CMK (cell line): ENCODE results near the gene SLC44A3.

Source experiments
- DNase-seq: peaks from one replicate; pipeline ENCODE4 v3.0.0-alpha.2; 2010; ENCODE audit warnings: low read depth

SLC44A3 gene

DNA sequence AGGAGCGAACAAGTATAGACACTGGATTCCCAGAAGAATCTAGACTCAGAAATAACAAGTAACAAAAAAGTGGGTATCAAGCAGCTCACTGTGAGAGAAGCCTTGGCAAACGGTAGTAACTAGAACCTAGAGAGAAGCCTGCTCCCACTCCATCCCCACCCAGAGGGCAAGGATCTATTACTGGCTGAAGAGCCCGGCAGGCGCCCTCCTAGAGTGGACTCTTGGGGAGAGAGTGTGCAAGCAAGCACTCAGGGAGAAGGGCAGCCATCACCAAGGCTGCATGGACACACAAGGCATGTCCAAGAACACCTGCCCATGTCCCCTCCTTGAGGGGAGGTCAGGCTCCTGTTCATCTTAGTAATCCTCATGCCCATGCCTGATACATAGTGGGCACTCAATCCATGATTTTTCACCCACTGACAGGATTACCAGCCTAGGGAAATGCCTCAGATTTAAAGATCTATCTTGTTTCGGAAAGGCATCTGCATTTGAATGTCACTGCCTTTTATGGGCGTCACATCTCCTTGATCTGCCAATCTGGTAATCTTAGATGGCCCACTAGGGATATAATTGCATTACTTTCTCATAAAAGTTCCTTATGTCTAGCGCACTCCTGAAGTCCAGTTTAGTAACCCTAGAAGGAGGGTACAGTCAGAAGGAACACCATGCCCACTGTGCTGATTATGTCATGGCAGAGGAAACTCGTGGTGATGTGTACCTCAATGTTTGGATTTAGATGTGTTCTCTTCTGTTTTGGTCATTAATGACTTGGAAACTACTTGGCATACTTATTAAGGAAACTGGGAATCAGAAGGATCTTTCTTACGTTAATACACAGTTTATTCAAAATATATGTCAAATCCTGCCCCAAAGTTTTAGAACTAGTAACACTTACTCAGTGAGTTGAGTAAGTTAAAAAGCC, 92.4 kb downstream of the SLC44A3 start:
- no peak for DNase-seq

DNA sequence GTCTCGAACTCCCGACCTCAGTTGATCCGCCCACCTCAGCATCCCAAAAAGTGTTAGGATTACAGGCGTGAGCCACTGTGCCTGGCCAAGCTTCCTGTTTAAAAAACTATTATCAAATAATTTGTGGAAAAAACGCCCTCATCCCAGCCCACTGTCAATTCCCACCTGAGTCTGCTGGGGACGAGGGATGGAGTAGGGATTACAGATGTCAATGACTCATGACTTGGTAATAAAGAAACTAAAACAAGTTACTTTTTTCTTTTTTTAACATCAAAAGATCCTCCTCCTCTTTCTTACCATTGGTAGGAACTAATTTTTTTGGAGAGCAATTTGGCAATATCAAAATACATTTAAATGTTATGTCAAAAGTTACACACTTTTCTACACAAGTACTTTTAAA, 97.1 kb downstream of the SLC44A3 start:
- DNase-seq = no peak

DNA sequence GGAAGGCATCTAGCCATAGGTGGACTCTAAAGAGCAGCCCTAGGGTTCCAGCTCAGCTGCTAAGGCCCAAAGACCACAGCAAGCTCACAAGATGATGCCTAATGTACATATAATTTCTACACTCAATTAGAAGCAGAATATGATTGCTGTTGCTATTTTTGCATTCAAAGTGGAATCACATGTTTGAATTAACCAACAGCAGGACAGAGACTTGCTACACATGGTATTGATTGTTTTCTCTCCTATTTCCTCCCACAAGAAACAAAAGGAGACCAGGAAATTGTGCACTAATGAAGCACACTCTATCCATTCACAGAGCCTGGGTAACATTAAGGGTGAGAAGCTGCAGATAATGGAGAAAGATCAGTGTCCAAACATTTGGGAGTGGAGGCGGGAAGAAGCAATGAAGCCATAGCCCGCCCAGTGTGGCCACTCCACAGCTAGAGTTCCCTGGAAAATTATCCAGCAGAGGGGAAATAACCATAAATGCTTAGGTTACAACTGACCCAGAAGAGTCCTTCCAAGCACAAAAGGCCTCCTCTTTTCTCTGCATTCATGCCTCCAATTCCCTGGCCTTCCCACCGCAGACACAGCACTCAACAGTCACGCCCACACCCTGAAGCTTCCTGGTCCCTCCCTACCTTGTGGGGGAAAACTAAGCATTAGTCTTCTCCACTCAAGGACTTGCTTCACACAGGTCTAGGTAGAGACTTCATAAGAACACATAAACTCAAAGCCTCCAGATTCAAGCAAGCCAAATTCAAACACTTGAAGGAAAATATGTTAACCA, 99.3 kb downstream of the SLC44A3 start:
- DNase-seq = no peak

DNA sequence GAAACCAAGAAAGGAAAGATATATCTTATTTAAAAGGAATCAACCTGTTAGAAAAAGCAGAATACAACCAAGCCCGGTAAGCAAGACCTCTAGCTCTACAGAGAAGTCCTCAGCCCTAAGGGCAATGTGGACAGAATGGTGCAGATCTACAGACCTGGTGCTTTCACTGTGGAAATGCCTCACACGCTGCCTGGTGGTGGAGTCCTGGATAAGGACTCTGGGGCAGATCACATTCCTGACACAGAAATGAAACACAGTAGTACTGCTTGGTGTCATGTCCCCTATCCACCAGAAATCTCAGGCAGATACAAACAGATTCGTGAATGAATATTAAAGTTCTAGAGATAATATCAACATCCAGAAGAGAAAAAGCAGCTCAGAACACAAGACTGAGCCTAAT, 99.9 kb downstream of the SLC44A3 start:
- DNase-seq = no peak

DNA sequence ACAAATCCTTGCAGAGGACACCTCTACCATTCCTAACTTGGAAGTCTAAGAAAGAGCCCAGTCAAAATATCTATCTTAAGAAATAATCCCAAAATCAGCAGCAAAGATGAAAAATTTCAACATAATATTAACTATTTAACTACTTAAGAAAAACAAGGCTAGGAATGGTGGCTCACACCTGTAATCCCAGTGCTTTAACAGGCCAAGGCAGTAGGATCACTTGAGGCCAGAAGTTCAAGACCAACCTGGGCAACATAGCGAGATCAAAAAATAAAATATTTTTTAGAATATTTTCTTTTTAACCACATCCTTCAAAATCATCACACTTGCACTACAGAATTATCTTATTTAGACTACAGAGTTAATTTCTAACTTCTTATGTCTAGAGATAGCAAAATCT, 101.8 kb downstream of the SLC44A3 start:
- no peak for DNase-seq

DNA sequence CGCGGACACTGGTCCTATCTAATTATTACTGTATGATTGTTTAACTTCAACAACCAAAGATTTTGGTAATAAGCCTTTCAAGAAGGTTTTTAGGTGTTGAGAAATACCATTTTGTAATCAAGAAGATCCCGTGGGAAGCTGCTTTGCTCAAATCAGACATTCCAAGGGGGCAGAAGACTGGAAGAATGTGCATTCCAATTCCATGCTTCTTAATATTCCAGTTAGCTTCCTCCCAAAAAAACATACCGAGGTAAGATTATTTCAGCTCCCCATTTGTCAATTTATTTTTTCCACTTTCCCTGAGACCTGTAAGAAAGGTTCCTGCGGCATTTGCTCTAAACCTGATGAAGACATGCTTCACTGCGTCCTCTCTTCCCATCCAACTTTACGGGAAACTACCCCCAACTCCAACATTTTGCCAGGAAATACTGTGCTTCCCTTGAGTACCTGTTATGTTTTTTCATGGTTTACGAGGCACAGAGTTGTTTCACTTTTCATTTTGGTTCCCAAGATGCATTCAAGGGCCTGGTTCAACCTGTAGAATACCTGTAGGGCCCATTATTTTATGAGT, 102.7 kb downstream of the SLC44A3 start:
- DNase-seq = no peak

DNA sequence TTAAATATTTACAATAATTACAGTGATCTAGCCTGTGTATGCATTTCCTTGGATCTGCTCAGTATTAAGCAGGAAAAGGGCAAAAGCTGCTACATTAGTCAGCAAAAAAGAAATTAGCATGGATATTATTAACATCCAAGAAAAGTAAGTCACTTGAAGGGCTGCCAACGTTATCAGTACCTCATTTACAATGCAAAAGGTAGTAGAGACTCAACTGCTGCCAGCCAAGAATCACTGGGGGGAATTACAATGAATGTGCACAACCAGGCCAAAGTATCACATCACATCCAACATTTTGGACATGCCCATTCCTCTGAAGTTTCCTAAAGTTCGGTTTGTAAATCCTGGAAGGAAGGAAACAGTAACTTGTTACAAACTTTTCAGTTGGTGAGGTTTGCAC, 104.8 kb downstream of the SLC44A3 start:
- DNase-seq = no peak

DNA sequence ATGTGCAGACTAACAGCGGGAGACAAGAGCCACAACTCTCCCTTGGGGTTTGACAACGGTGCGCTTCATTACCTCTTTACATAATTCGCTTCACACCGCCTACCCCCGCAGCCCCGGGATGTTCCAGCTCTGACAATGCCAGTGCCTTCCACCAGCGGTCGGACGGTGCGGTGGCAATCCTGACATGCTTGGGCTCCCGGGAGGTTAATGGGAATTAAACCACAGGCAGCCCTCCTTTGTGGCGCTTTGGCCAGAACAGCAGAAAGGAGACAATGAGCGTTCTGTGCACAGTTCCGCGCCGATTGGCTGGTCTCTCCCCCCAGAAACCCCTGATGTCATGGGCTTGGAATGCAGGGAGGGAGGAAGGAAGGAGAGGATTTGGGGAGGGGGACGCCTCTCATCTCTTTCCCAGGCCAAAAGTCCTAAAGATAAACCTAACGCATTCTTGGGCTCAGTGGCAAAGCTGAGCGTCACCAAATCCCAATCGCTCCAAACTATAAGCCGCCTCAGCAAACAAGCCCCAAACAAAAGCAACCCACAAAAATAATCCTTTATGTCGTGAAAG, 105.5 kb downstream of the SLC44A3 start:
- DNase-seq = no peak

DNA sequence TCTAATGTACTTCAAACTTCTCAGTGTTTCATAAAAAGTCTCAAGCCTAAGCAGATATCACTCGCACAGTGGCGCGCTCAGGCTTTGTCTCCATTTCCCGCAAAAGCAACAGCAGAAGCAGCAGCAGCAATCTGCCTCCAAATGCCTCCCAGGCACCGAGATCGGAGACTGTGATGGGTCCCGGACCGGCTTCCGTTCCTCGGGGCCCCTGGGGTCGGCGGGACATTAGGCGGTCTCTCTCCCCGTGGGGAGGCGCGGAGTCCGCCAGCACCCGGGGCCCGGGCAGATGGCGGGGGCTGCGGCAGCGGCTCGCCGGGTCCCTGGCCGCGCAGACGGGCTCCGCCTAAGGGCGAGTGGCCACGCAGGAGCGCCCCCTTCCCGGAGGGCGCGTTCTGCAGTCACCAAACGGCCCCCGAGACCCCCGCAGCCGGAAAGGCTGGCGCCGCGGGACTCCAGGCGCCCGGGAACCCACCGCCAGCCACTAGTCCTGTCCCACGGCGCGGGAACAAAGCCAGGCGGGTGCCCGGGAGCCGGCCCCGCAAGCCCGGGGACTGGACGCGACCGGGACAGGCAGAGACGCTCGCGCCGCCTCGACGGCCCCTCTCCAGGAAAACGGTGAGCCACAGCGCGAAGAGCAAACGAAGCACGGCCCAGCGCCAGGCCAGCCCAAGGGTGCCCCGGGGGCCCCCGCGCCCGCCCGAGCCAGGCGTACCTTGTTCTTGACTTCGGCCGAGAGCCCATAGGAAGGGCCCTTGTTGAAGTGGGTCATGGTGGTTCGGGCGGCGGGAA, 106.2 kb downstream of the SLC44A3 start:
- DNase-seq = no peak

DNA sequence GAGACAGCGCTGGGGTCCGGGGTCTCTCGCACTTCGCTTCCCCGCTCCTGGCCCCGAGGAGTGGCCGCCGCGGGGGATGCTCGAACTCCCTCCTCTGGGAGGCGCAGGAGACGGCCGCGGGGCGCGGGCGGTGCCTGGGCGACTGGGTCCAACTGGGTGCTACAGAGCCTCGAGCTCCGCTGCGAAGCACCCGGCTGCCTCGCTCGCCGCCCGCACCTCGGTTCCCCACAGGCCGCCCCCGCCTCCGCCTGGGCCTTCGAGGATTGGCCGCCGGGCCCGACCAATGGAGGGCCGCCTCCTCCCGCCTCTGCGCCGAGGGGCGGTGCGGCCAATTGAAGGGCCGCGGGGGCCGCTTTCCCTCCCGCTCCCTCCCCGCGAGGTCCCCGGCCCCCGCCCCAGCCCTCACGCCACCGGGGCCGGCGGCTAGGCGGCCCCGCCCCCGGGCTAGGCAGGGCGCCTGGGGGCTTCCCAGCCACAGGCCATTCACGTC, 106.8 kb downstream of the SLC44A3 start, which contains the start of gene CNN3:
CNN3 (minus strand) TSS at position 196 of the 490 bp plus-strand sequence. CDS start 216 bp downstream, outside the sequence.
- no peak for DNase-seq

DNA sequence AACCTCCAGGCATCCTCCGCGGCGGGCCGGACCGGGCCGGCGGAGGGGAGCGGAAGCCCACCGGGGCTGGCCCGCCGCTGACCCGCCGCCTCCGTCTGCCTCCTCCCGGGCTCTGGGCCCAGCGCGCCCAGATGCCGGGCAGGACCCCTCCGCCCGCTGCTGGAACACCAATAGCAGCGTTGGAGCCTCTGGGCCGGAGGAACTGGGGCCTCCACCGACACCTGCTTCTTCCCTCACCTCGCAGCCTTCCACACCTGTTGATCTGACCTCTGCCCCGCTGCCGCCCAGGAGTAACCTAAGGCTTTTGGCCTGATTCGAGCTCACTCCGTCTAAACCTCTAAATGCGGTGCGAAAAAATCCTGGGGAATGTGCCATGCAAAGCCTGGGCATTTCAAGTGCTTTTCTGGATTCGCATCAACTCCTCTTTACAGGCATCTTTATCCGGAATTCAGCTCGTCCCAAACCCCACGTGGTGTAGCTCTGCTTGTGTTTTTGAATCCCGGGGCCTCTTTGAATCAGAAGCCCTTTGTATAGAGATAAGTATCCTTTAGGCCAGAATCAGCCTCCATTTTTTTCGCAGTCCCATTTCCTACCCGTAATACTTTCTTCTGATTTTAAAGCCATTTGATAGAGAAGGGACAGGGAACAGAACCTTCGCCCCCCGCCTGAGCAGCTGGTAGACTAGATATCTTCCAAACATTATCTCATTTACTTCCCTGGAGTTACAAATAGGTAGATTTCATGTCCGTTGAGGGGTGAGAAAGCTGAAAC, 107.4 kb downstream of the SLC44A3 start:
- DNase-seq = no peak

DNA sequence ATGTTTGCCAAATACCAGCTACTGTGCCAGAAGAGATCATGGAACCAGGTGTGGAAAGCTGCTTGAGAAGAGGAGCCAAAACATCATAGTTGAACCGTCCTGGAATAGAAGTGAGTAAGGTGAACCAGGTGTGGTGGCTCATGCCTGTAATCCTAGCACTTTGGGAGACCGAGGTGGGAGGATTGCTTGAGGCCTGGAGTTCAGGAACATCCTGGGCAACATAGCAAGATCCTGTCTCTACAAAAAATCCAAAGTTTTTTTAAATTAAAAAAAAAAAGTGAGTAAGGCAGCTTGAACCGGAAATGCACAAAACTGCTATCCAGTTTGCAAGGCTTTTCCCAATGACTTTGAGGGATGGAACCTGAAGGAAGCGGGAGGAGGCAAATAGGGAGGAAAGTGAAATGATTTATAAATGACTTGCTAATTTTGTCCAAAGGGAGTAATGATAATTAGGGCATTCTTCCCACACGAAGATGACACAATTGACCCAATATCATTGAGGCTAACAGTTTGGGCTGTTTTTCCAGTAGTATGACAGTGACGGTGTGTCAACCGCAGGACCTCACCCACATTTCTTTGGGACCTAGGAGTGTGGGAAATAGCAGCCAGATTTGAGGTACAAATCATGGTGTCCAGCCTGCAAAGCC, 108.3 kb downstream of the SLC44A3 start:
- DNase-seq = no peak

DNA sequence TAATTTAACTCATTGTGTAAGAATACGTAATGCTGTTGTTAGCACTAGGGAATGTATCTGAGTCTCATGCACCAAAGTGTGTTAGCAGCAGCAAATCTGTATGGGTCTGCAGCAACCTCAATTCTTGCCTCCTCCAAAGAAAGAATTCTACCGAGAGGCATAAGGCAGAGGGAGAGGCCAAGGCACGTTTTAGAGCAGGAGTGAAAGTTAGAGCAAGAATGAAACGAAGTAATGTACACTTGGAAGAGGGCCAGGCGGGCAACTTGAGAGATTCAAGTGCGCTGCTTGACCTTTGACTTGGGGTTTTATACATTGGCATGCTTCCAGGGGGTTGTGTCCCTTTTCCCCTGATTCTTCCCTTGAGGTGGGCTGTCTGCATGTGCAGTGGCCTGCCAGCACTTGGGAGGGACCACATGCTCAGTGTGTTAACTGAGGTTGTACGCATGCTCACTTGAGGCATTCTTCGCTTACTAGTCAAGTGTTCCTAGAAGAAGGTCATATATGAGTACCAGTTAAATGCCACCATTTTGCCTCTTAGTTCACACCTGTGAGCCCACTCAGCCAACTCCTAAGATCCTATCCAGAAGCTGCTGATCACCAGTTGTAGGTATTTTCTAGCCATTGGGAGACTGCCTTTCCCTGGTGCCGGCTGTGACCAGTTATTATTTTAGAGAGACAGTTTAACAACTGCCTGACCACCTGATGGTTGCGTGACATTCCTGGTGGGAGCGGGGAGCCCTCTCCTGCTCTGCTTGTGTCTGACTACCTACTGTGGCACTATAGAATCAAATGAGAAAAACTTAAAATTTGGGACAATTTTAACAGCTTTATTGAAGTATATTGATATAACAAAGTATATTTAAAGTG, 109.4 kb downstream of the SLC44A3 start:
- DNase-seq = no peak

DNA sequence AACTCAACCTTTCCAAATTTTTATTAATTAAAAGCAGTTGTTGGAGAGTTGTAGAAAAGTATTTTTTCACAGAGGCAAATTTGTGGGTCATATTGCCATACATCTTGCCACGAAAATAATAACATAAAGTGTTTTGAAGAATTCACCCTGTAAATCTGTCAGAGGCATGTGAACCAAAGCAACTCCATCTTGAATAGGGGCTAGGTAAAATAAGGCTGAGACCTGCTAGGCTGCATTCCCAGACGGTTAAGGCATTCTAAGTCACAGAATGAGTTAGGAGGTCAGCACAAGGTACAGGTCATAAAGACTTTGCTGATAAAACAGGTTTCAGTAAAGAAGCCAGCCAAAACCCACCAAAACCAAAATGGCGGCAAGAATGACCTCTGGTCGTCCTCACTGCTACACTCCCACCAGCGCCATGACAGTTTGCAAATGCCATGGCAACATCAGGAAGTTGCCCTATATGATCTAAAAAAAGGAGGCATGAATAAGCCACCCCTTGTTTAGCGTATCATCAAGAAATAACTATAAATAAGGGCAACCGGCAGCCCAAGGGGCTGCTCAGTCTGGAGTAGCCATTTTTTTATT, 111.2 kb downstream of the SLC44A3 start:
- no peak for DNase-seq

DNA sequence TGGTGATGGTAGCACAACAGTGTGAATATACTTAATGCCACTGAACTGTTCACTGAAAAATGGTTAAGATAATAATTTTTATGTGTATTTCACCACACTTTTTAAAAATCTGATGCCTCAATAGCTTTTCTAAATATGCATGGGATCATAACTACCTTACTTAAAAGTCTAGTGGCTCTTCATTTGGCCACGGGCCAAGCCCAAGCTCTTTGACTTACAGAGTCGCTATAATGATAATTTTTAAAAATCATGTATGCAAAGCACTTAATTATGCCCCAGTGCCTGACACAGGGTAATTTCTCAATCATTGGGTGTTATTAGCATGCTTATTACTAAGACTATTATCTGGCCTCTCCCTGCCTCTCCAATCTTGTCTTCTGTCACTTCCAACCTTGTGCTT, 114.4 kb downstream of the SLC44A3 start:
- DNase-seq = no peak

DNA sequence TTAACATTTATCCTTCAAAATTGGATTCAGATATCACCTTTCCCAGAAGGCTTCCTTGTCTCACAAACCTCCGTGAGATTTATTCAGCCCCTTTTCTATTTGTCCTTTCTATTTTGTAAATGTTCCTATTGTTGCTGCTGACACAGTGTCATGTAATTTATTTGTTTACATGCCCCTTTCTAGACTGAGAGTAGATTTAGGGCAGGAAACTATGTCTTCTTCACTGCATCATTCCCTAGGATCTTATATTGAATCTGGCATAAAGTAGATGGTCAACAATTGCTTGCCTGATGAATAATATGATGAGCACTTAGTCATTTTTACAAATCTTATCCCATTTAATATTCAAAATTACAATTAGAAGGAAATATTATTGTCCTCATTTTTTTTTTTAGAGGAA, 114.9 kb downstream of the SLC44A3 start:
- no peak for DNase-seq

DNA sequence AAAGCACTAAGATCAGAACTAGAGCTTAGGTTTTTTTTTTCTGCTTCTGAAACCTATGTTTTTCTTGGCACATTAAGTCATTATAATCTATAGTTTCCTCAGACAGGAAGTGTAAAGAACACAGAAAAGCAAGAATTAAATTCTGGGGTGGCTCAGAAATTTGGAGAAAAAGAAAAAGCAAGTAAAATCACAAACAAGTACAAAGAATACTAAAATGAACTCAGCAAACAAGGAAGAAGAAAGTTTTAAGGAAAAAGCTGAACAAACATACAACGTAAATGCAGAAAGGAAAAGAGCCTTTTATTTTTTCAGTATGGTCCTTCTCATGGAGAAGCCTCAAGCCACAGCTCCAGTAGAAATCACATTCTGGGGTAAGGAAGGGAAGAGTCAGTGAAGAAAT, 115.3 kb downstream of the SLC44A3 start:
- no peak for DNase-seq

DNA sequence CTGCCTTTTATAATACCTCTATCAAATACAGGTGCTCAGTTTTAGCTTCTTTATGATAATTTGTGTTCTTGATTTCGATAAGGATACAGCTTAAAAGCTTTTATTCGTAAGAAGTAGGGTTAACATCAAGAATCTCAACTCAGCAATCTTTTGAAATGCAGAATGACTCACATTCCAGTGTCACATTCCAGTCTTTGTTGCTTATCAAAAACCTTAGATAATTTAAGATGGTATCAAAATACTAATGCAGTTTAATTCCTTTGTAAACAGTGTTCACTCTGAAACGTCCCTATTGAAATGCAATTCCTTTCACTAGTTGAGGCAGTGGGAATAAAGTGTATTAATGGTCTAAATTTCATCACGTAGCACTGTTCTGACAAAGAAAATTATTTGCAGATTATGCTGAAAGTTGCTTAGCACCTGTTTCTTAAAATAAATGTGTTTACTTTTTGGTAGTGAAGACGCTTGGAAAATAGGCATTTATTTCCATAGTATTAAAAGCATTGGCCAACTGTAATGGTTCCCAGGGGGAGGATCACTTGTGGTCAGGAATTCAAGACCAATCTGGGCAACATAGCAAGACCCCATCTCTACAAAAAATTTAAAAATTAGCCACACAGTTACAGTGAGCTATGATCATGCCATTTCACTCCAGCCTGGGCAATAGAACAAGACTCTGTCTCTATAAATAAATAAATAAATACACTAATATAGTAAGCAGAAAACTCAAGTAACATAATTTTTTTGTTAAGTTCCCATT, 116.9 kb downstream of the SLC44A3 start:
- DNase-seq = no peak
